ENCODE results near the gene FBXL16. TPM values are rescaled to one million over a fixed set of nuclear protein-coding genes. Genes with fewer than 3 reads are reported as not detected.

Gene FBXL16
- total RNA-seq, 2 experiments from 2014 or later: 4.2 to 7.5 TPM

DNA sequence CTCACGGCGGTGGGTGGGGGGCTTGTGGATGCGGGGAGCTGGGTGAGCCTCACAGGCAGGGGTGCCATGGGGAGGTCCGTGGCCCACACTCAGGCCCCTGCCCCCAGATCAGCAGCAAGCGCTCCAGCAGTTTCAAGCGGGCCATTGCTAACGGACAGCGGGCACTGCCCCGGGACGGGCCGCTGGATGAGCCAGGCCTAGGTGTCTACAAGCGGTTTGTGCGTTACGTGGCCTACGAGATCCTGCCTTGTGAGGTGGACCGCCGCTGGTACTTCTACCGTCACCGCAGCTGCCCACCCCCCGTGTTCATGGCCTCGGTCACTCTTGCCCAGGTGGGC is 29.1 kb downstream of the FBXL16 start:
- ATAC-seq (no peak), DNase-seq (no peak)
- H3K9me3 Mint-ChIP-seq (ENCODE audit: low read depth): no peaks in the 10 kb centered on the region
- peaks cover 5% of the 10 kb centered on the region for H3K36me3 Mint-ChIP-seq
- CTCF ChIA-PET: interaction anchor here (1.3 kb wide), 1 partner anchor 19 kb away, joined by 3 read pairs; no protein-coding TSS in a partner anchor
- no peak overlapping the region for H3K4me3 Mint-ChIP-seq
- H3K27ac Mint-ChIP-seq: no peak overlapping the region
- H3K4me1 Mint-ChIP-seq: peaks cover 16% of the 10 kb centered on the region
- peaks cover 12% of the 10 kb centered on the region for H3K27me3 Mint-ChIP-seq

DNA sequence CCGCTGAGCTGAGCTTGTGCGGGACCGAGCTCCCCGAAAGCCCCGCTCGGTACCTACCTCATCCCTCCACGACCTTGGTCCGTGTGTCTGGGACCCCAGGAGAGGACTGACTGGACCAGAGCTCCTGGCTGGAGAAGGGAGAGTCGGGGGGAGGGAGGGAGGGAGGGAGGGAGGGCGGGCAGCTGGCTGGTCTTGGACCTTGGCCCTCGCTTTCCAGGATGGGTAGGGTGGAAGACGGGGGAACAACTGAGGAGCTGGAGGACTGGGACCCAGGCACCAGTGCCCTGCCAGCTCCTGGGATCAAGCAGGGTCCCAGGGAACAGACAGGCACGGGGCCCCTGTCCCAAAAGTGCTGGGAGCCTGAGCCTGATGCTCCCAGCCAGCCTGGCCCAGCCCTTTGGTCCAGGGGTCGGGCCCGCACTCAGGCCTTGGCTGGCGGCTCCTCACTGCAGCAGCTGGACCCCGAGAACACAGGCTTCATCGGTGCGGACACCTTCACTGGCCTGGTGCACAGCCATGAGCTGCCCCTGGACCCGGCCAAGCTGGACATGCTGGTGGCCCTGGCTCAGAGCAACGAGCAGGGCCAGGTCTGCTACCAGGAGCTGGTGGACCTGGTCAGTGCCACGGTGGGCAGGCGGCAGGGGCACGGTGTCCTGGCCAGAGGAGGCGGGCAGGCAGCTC is 29.6 kb downstream of the FBXL16 start:
- H3K9me3 Mint-ChIP-seq (ENCODE audit: low read depth): no peaks in the 10 kb centered on the region
- no peak overlapping the region for H3K27ac Mint-ChIP-seq
- ATAC-seq: no peak
- CTCF ChIA-PET: interaction anchor here (1.3 kb wide), 1 partner anchor 19 kb away, joined by 3 read pairs; no protein-coding TSS in a partner anchor
- H3K4me1 Mint-ChIP-seq: peaks cover 11% of the 10 kb centered on the region
- H3K4me3 Mint-ChIP-seq: no peak overlapping the region
- no peak for DNase-seq
- H3K36me3 Mint-ChIP-seq: peaks cover 7% of the 10 kb centered on the region
- H3K27me3 Mint-ChIP-seq: peaks cover 12% of the 10 kb centered on the region

- H3K27ac Mint-ChIP-seq: no peak within 1 kb of the TSS
- peaks cover 8% of the 10 kb centered on the region for H3K4me1 Mint-ChIP-seq
- H3K9me3 Mint-ChIP-seq (ENCODE audit: low read depth): no peaks in the 10 kb centered on the region
- peaks cover 8% of the 10 kb centered on the region for H3K36me3 Mint-ChIP-seq
- H3K4me3 Mint-ChIP-seq: no peak within 1 kb of the TSS
- peaks cover 12% of the 10 kb centered on the region for H3K27me3 Mint-ChIP-seq
- ATAC-seq (no peak), DNase-seq (no peak)
- CTCF ChIA-PET: interaction anchor here (1.3 kb wide), 1 partner anchor 20 kb away, joined by 3 read pairs; no protein-coding TSS in a partner anchor
Measured at GRCh38 chr16:674968-675883, 30.4 kb downstream of the FBXL16 start, which contains the start of gene RHBDL1. Gene RHBDL1 (plus strand): TSS chr16:675671. CDS start chr16:675791, 120 bp downstream.

DNA sequence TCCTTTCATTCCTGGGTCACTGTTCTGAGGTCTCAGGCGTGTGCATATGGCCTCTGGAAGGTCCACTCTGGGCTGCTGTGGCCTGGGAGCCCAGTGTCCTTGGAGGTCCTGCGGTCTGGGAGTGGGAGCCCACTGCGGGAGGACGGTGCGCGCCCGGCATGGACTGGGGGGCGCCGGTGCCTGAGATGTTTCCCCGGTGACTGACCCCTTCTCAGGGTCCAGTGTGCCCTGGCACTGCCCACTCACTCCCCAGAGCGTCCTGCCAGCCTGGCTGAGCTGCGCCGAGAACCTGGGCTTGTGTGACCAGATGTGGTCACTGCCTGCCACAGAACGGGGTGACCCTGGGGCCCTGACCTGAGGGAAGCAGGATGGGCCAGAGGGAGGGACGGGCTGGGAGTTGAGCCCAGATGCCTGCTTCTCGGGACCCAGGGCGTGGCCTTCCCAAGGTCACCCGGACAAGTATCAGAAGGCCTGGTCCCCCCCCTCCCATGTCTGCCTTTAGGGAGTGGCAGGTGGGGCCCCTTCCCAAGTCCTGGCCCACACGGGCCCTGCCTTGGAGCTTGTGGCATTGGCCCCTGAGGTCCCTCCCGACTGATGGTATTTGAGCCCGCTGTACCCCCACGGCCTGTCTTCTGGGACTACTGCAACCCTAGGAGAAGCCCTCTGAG is 31.3 kb downstream of the FBXL16 start:
- Mint-ChIP-seq H3K36me3 (peaks cover 8% of the 10 kb centered on the region), H3K4me1 (peaks cover 9% of the 10 kb centered on the region), H3K27ac (no peak overlapping the region), H3K4me3 (no peak overlapping the region), H3K9me3 (ENCODE audit: low read depth) (no peaks in the 10 kb centered on the region), H3K27me3 (peaks cover 12% of the 10 kb centered on the region)
- ATAC-seq (no peak), DNase-seq (no peak)
- CTCF ChIA-PET: no interaction called here

DNA sequence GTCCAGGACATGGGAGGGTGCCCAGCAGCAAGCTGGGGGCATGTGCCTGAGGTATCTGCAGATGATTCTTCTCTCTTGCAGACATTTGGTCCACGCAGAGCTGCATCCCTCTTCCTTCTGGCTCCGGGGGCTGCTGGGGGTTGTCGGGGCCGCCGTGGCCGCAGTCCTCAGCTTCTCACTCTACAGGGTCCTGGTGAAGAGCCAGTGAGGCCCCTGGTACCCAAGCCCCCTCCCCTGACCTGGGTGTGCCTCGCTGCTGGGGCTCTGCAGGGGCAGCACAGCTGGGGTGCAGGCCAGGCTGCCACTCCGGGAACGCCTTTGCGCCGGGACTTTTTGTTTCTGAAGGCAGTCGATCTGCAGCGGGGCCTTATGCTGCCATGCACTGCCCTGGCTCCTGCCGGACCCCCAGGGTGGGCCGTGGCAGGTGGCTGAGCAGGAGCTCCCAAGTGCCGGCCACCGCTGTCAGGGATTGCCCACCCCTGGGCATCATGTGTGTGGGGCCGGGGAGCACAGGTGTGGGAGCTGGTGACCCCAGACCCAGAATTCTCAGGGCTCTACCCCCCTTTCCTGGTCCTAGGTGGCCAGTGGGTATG is 32.1 kb downstream of the FBXL16 start:
- CTCF ChIA-PET: no interaction called here
- DNase-seq (no peak), ATAC-seq (no peak)
- Mint-ChIP-seq H3K4me1 (peaks cover 8% of the 10 kb centered on the region), H3K9me3 (ENCODE audit: low read depth) (no peaks in the 10 kb centered on the region), H3K27me3 (peaks cover 12% of the 10 kb centered on the region), H3K36me3 (peaks cover 8% of the 10 kb centered on the region), H3K4me3 (no peak overlapping the region), H3K27ac (no peak overlapping the region)

- Mint-ChIP-seq H3K27me3 (peaks cover 12% of the 10 kb centered on the region), H3K4me3 (no peak overlapping the region), H3K9me3 (ENCODE audit: low read depth) (no peaks in the 10 kb centered on the region), H3K4me1 (peaks cover 8% of the 10 kb centered on the region), H3K27ac (no peak overlapping the region), H3K36me3 (peaks cover 8% of the 10 kb centered on the region)
- CTCF ChIA-PET: no interaction called here
- ATAC-seq: no peak
- DNase-seq: no peak
Measured at GRCh38 chr16:672851-673250, 32.8 kb downstream of the FBXL16 start.

- Mint-ChIP-seq H3K4me1 (peaks cover 12% of the 10 kb centered on the region), H3K9me3 (ENCODE audit: low read depth) (no peaks in the 10 kb centered on the region), H3K27me3 (peaks cover 12% of the 10 kb centered on the region), H3K27ac (no peak overlapping the region), H3K4me3 (no peak overlapping the region), H3K36me3 (peaks cover 8% of the 10 kb centered on the region)
- ATAC-seq (no peak), DNase-seq (no peak)
- CTCF ChIA-PET: no interaction called here
Measured at GRCh38 chr16:672371-672770, 33.2 kb downstream of the FBXL16 start.

GRCh38 chr16:671353-672131 is 34.1 kb downstream of the FBXL16 start:
- ATAC-seq (no peak), DNase-seq (no peak)
- no peak overlapping the region for H3K27ac Mint-ChIP-seq
- no peak overlapping the region for H3K4me3 Mint-ChIP-seq
- peaks cover 6% of the 10 kb centered on the region for H3K27me3 Mint-ChIP-seq
- peaks cover 8% of the 10 kb centered on the region for H3K36me3 Mint-ChIP-seq
- no peaks in the 10 kb centered on the region for H3K9me3 Mint-ChIP-seq (ENCODE audit: low read depth)
- CTCF ChIA-PET: no interaction called here
- peaks cover 13% of the 10 kb centered on the region for H3K4me1 Mint-ChIP-seq

- Mint-ChIP-seq H3K4me1 (peaks cover 13% of the 10 kb centered on the region), H3K9me3 (ENCODE audit: low read depth) (no peaks in the 10 kb centered on the region), H3K4me3 (no peak overlapping the region), H3K27me3 (peaks cover 5% of the 10 kb centered on the region), H3K36me3 (peaks cover 8% of the 10 kb centered on the region), H3K27ac (peak overlapping the region; percentile 24)
- DNase-seq (no peak), ATAC-seq (no peak)
- CTCF ChIA-PET: interaction anchor here (1.6 kb wide), 1 partner anchor 14 kb away, joined by 3 read pairs; the partner anchor contains the start of gene JMJD8
Measured at GRCh38 chr16:670485-671352, 34.9 kb downstream of the FBXL16 start.

DNA sequence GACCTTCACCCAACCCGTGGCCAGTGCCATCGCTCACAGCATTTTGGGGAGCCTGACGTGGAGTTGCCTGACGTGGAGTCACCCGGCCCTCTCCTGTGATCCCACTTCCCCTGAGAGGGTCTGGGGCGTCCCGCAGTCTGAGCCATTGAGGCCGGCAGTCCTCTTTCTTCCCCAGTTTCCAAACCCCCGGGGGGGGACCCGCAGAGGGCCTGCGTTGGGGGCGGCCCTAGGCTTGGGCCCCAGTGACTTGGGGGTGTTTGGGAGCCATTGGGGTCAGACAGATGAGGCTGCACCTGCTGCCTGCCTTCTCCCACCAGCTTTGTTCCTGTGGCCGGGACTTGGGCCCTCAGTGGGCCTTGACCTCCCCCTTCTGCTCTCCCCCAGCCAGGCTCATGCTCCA is 35.9 kb downstream of the FBXL16 start:
- DNase-seq: no peak
- CTCF ChIA-PET: interaction anchor here (1.6 kb wide), 1 partner anchor 15 kb away, joined by 3 read pairs; the partner anchor contains the start of gene JMJD8
- peak overlapping the region; percentile 73 for H3K4me3 Mint-ChIP-seq
- H3K27ac Mint-ChIP-seq: no peak overlapping the region
- H3K27me3 Mint-ChIP-seq: no peaks in the 10 kb centered on the region
- peaks cover 10% of the 10 kb centered on the region for H3K4me1 Mint-ChIP-seq
- ATAC-seq: no peak
- no peaks in the 10 kb centered on the region for H3K9me3 Mint-ChIP-seq (ENCODE audit: low read depth)
- H3K36me3 Mint-ChIP-seq: peaks cover 8% of the 10 kb centered on the region

DNA sequence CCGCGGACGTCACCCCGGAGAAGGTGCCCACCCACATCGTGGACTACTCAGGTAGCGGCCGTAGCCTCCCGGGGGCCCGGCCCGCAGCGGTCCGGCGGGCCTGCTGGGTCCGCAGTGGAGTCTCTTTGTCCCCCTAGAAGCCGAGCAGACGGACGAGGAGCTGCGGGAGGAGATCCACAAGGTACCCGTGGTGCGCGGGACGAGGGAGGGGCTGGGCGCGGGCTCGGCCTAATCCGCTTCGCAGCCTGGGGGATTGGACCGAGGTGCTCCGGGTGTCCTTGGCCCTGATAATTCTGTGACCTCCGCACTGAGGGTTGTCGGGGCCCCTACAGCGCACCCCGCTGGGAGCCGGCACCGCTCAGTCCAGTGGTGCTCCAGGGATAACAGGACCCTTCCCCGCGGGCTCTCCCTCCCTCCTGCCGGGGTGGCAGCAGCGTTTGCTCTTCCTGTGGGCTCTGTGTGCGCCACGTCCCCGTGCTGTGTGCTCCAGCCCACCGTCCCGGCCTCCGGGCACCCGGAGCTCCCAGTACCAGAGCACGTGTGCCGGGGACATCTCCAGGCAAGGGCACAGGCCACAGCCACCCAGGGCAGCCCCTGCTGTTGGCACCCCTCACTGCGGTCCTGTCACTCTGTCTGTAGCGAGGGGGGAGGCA is 37.0 kb downstream of the FBXL16 start:
- H3K4me3 Mint-ChIP-seq: peak overlapping the region; percentile 73
- H3K36me3 Mint-ChIP-seq: peaks cover 6% of the 10 kb centered on the region
- ATAC-seq (peak; percentile 13), DNase-seq (no peak)
- H3K4me1 Mint-ChIP-seq: peaks cover 10% of the 10 kb centered on the region
- H3K27me3 Mint-ChIP-seq: no peaks in the 10 kb centered on the region
- no peaks in the 10 kb centered on the region for H3K9me3 Mint-ChIP-seq (ENCODE audit: low read depth)
- peak overlapping the region; percentile 81 for H3K27ac Mint-ChIP-seq
- CTCF ChIA-PET: interaction anchor here (1.0 to 2.3 kb wide), 9 partner anchors 10 to 295 kb away, joined by 3 to 13 read pairs (median 6); partner anchors contain the start of genes JMJD8, STUB1 and WDR90
